SK-N-SH treated with all-trans-retinoic acid at 6 μM for 48 hours (cell line): ENCODE results near the gene PLCD3.

Source experiments
- ATAC-seq: fragments of 200-7000 bp; cut with Tn5 transposase; 3 replicates; pipeline ENCODE4 v1.9.1; 2020; ENCODE audit warnings: mild to moderate bottlenecking, moderate library complexity
- ARNTL ChIP-seq: fragments of 450-650 bp; formaldehyde crosslinking; IDR thresholded peaks from 2 replicates; pipeline ENCODE4 v1.5.0; 2020; ENCODE audit warnings: low read depth, mild to moderate bottlenecking, moderate library complexity, borderline replicate concordance
- BACH2 ChIP-seq: fragments of 250-450 bp; sonication (Bioruptor Pico); IDR thresholded peaks from 2 replicates; pipeline ENCODE4 v1.9.0; 2021; ENCODE audit warnings: mild to moderate bottlenecking, borderline replicate concordance
- CREB5 ChIP-seq: fragments of 250-450 bp; sonication (Bioruptor Pico); IDR thresholded peaks from 2 replicates; pipeline ENCODE4 v1.5.1; 2020; ENCODE audit warnings: low read depth, mild to moderate bottlenecking, moderate library complexity
- CSDC2 ChIP-seq: fragments of 250-450 bp; sonication (Bioruptor Pico); IDR thresholded peaks from 2 replicates; pipeline ENCODE4 v1.5.0; 2020; ENCODE audit warnings: mild to moderate bottlenecking, moderate library complexity
- ESRRG ChIP-seq: fragments of 250-450 bp; sonication (Bioruptor Pico); IDR thresholded peaks from 2 replicates; pipeline ENCODE4 v1.6.1; 2021; ENCODE audit warnings: mild to moderate bottlenecking
- GLIS3 ChIP-seq: fragments of 250-450 bp; sonication (Bioruptor Pico); IDR thresholded peaks from 2 replicates; pipeline ENCODE4 v1.5.0; 2020; ENCODE audit warnings: mild to moderate bottlenecking, moderate library complexity
- ISL1 ChIP-seq: fragments of 250-450 bp; sonication (Bioruptor Pico); IDR thresholded peaks from 2 replicates; pipeline ENCODE4 v2.1.2; 2022; ENCODE audit warnings: mild to moderate bottlenecking, moderate library complexity
- OSR1 ChIP-seq: fragments of 250-450 bp; sonication (Bioruptor Pico); IDR thresholded peaks from 2 replicates; pipeline ENCODE4 v1.8.0; 2022; ENCODE audit warnings: moderate library complexity, mild to moderate bottlenecking, inconsistent platforms
- POU6F1 ChIP-seq: fragments of 250-450 bp; sonication (Bioruptor Pico); IDR thresholded peaks from 2 replicates; pipeline ENCODE4 v1.8.0; 2021; ENCODE audit warnings: low read depth, mild to moderate bottlenecking, moderate library complexity, borderline replicate concordance
- PPARA ChIP-seq: fragments of 250-450 bp; sonication (Bioruptor Pico); IDR thresholded peaks from 2 replicates; pipeline ENCODE4 v1.5.0; 2020; ENCODE audit warnings: mild to moderate bottlenecking, borderline replicate concordance
- RARB ChIP-seq: fragments of 250-450 bp; sonication (Bioruptor Pico); IDR thresholded peaks from 2 replicates; pipeline ENCODE4 v1.8.0; 2021; ENCODE audit warnings: mild to moderate bottlenecking, moderate library complexity
- SNAI2 ChIP-seq: fragments of 250-450 bp; sonication (Bioruptor Pico); IDR thresholded peaks from 2 replicates; pipeline ENCODE4 v1.5.0; 2020; ENCODE audit warnings: mild to moderate bottlenecking, moderate library complexity
- TCF4 ChIP-seq: fragments of 250-450 bp; sonication (Bioruptor Pico); IDR thresholded peaks from 2 replicates; pipeline ENCODE4 v1.8.0; 2021; ENCODE audit warnings: mild to moderate bottlenecking, moderate library complexity, borderline replicate concordance
- ZC3H10 ChIP-seq: fragments of 250-450 bp; sonication (Bioruptor Pico); IDR thresholded peaks from 2 replicates; pipeline ENCODE4 v1.5.1; 2021; ENCODE audit warnings: mild to moderate bottlenecking, moderate library complexity
- ZFP3 ChIP-seq: fragments of 250-450 bp; sonication (Bioruptor Pico); IDR thresholded peaks from 2 replicates; pipeline ENCODE4 v1.5.0; 2020; ENCODE audit warnings: mild to moderate bottlenecking, moderate library complexity
- ZFP30 ChIP-seq: fragments of 450-650 bp; formaldehyde crosslinking; IDR thresholded peaks from 2 replicates; pipeline ENCODE4 v1.5.0; 2022; ENCODE audit warnings: mild to moderate bottlenecking, moderate library complexity
- ZNF565 ChIP-seq: fragments of 450-650 bp; formaldehyde crosslinking; conservative IDR thresholded peaks from 2 replicates; pipeline ENCODE4 v1.5.0; 2020; ENCODE audit warnings: low read depth, mild to moderate bottlenecking, moderate library complexity
- ZNF70 ChIP-seq: fragments of 450-650 bp; formaldehyde crosslinking; IDR thresholded peaks from 2 replicates; pipeline ENCODE4 v1.5.0; 2020; ENCODE audit warnings: mild to moderate bottlenecking, moderate library complexity
- ZNF8 ChIP-seq: fragments of 450-650 bp; formaldehyde crosslinking; IDR thresholded peaks from 2 replicates; pipeline ENCODE4 v1.5.0; 2020; ENCODE audit warnings: mild to moderate bottlenecking, moderate library complexity
- TF ChIP-seq, protein P1 (sequence below): fragments of 250-450 bp; sonication (Bioruptor Pico); IDR thresholded peaks from 2 replicates; pipeline ENCODE4 v1.5.1; 2021; ENCODE audit warnings: mild to moderate bottlenecking, moderate library complexity
- TF ChIP-seq, protein P2 (sequence below): fragments of 250-450 bp; sonication (Bioruptor Pico); IDR thresholded peaks from 2 replicates; pipeline ENCODE4 v1.5.0; 2020; ENCODE audit warnings: mild to moderate bottlenecking, moderate library complexity
- TF ChIP-seq, protein P3 (sequence below): fragments of 250-450 bp; sonication (Bioruptor Pico); IDR thresholded peaks from 2 replicates; pipeline ENCODE4 v1.8.0; 2020; ENCODE audit warnings: mild to moderate bottlenecking, moderate library complexity, borderline replicate concordance

Gene PLCD3

DNA sequence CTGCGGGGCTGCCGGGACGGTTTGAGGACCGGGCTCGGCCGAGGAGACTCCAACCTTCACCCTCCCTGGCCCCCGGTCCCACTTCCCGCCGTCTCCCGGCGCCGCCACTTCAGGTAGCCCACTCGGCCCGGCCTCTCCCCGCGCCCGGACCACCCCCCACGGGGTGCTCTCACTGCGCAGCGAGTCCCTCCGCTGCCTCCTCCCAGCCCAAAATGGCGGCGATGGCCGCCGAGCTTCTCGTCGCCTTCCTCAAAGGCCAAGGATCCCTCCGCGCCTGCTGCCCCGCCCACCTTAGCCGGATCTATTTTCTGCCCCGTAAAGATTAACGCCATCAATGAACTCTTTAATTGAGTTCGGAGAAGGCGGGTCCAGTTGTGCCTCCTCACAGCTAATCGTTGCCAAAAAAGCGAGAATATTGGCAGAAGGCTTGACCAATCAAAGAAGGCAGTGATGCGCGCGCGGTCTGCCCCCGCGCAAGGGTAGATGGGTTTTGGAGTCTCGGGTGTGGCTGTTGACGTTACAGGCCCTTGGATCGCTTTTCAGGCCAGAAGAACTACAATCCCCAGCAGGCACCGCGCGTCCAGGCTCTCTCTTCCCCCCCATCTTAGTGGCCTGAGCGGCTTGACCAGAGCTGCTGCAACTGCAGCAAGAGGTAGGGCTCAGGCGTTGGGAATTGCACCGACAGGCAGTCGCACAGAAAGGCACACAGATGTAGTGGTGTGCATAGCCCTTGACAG lies 29.1 kb upstream of the PLCD3 start, which contains the start of gene HEXIM2 (continued):
- no peak for TF ChIP-seq POU6F1
- no peak for TF ChIP-seq BACH2 (CRISPR knock-in tag)
- TF ChIP-seq SNAI2 (CRISPR knock-in tag), result no peak
- 0 out of 2 replicates have a peak, but pooled peaks have one; percentile 48 for TF ChIP-seq ZNF8 (CRISPR knock-in tag)
- TF ChIP-seq ZC3H10, result no peak
- TF ChIP-seq, protein P1, sequence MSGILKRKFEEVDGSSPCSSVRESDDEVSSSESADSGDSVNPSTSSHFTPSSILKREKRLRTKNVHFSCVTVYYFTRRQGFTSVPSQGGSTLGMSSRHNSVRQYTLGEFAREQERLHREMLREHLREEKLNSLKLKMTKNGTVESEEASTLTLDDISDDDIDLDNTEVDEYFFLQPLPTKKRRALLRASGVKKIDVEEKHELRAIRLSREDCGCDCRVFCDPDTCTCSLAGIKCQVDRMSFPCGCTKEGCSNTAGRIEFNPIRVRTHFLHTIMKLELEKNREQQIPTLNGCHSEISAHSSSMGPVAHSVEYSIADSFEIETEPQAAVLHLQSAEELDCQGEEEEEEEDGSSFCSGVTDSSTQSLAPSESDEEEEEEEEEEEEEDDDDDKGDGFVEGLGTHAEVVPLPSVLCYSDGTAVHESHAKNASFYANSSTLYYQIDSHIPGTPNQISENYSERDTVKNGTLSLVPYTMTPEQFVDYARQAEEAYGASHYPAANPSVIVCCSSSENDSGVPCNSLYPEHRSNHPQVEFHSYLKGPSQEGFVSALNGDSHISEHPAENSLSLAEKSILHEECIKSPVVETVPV (CRISPR knock-in tag), result no peak
- TF ChIP-seq ZFP3 (CRISPR knock-in tag), result no peak
- no peak for TF ChIP-seq ARNTL (CRISPR knock-in tag)
- no peak for TF ChIP-seq ZFP30 (CRISPR knock-in tag)

GRCh38 chr17:45160447-45161287 lies 28.4 kb upstream of the PLCD3 start:
- peak; percentile 55 for ATAC-seq
- TF ChIP-seq ZFP30 (CRISPR knock-in tag) (no peak), CREB5 (CRISPR knock-in tag) (no peak), OSR1 (CRISPR knock-in tag) (no peak), ZNF70 (no peak), ZFP3 (CRISPR knock-in tag) (0 out of 2 replicates have a peak, but pooled peaks have one; percentile 45), ZC3H10 (no peak), ESRRG (CRISPR knock-in tag) (no peak), SNAI2 (CRISPR knock-in tag) (no peak), POU6F1 (no peak), ZNF565 (no peak), ISL1 (CRISPR knock-in tag) (no peak), RARB (no peak), GLIS3 (CRISPR knock-in tag) (no peak), TCF4 (CRISPR knock-in tag) (no peak), PPARA (CRISPR knock-in tag) (no peak), CSDC2 (no peak), ARNTL (CRISPR knock-in tag) (no peak), BACH2 (CRISPR knock-in tag) (no peak), ZNF8 (CRISPR knock-in tag) (no peak)
- TF ChIP-seq, protein P1 (CRISPR knock-in tag), result no peak
- TF ChIP-seq, protein P2, sequence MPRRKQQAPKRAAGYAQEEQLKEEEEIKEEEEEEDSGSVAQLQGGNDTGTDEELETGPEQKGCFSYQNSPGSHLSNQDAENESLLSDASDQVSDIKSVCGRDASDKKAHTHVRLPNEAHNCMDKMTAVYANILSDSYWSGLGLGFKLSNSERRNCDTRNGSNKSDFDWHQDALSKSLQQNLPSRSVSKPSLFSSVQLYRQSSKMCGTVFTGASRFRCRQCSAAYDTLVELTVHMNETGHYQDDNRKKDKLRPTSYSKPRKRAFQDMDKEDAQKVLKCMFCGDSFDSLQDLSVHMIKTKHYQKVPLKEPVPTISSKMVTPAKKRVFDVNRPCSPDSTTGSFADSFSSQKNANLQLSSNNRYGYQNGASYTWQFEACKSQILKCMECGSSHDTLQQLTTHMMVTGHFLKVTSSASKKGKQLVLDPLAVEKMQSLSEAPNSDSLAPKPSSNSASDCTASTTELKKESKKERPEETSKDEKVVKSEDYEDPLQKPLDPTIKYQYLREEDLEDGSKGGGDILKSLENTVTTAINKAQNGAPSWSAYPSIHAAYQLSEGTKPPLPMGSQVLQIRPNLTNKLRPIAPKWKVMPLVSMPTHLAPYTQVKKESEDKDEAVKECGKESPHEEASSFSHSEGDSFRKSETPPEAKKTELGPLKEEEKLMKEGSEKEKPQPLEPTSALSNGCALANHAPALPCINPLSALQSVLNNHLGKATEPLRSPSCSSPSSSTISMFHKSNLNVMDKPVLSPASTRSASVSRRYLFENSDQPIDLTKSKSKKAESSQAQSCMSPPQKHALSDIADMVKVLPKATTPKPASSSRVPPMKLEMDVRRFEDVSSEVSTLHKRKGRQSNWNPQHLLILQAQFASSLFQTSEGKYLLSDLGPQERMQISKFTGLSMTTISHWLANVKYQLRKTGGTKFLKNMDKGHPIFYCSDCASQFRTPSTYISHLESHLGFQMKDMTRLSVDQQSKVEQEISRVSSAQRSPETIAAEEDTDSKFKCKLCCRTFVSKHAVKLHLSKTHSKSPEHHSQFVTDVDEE (CRISPR knock-in tag), result peak; percentile 67; the same call in 1 of the 2 replicates
- TF ChIP-seq, protein P3, sequence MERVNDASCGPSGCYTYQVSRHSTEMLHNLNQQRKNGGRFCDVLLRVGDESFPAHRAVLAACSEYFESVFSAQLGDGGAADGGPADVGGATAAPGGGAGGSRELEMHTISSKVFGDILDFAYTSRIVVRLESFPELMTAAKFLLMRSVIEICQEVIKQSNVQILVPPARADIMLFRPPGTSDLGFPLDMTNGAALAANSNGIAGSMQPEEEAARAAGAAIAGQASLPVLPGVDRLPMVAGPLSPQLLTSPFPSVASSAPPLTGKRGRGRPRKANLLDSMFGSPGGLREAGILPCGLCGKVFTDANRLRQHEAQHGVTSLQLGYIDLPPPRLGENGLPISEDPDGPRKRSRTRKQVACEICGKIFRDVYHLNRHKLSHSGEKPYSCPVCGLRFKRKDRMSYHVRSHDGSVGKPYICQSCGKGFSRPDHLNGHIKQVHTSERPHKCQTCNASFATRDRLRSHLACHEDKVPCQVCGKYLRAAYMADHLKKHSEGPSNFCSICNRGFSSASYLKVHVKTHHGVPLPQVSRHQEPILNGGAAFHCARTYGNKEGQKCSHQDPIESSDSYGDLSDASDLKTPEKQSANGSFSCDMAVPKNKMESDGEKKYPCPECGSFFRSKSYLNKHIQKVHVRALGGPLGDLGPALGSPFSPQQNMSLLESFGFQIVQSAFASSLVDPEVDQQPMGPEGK (CRISPR knock-in tag), result peak; percentile 57; the same call in 1 of the 2 replicates
